ENCODE data around the gene HPX.

The HPX gene

GRCh38 chr11:6420677-6421076 lies 20.1 kb downstream of the HPX start:
- FAIRE-seq (no peak), DNase-seq (ENCODE audit: insufficient read length, low spot score) (no peak)
- TF ChIP-seq PAX5 (IDR thresholded peaks at IDR 0.05; ENCODE audit: insufficient read depth, low read length, severe bottlenecking) (no peak), SPI1 (IDR thresholded peaks at IDR 0.05; ENCODE audit: low read depth, low read length) (no peak), POLR2A (IDR thresholded peaks at IDR 0.05; ENCODE audit: low read depth, low read length) (no peak), POLR2AphosphoS5 (IDR thresholded peaks at IDR 0.05; ENCODE audit: low read depth, low read length) (no peak), POU2F2 (IDR thresholded peaks at IDR 0.05; ENCODE audit: low read depth, low read length) (no peak), TAF1 (IDR thresholded peaks at IDR 0.05; ENCODE audit: low read depth, low read length) (no peak)

DNA sequence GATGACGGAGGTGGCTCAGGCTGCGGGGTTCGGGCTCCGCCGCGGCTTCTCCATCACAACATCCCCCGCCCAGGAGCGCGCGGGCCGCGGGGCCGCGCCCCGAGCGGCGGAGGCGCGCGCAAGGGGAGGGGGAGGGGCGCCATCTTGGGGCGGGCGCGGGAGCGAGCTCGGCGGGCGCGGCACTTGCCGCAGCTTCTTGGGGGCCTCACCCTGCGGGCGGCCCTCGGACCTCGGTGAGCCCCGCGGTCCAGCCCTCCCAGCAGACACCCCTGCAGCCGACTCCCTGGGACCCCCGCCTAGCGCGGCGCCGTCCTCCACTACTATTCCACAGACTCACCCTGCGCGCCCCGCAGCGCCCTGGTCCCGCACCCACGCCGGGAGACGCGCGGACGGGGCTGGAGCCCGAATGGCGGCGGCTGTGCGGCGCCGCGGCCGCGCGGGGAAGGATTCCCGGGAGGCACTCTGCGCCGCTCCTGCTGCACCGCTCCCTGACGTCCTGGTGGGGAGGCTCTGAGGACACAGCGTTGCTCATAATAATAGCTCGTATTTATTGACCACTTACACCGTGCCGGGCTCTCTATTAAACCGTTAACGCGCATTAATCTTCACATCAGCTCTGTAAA lies 21.7 kb downstream of the HPX start, which contains the start of gene APBB1:
APBB1 (minus strand) TSS at position 86 of the 623 bp plus-strand sequence. CDS start 7,747 bp downstream, outside the sequence.
- DNase-seq (ENCODE audit: insufficient read length, low spot score) = peak; percentile 81
- peak; percentile 93 for FAIRE-seq
- TF ChIP-seq POU2F2 (IDR thresholded peaks at IDR 0.05; ENCODE audit: low read depth, low read length) = no peak
- no peak for TF ChIP-seq POLR2A (IDR thresholded peaks at IDR 0.05; ENCODE audit: low read depth, low read length)
- no peak for TF ChIP-seq SPI1 (IDR thresholded peaks at IDR 0.05; ENCODE audit: low read depth, low read length)
- no peak for TF ChIP-seq POLR2AphosphoS5 (IDR thresholded peaks at IDR 0.05; ENCODE audit: low read depth, low read length)
- no peak for TF ChIP-seq PAX5 (IDR thresholded peaks at IDR 0.05; ENCODE audit: insufficient read depth, low read length, severe bottlenecking)
- no peak for TF ChIP-seq TAF1 (IDR thresholded peaks at IDR 0.05; ENCODE audit: low read depth, low read length)

DNA sequence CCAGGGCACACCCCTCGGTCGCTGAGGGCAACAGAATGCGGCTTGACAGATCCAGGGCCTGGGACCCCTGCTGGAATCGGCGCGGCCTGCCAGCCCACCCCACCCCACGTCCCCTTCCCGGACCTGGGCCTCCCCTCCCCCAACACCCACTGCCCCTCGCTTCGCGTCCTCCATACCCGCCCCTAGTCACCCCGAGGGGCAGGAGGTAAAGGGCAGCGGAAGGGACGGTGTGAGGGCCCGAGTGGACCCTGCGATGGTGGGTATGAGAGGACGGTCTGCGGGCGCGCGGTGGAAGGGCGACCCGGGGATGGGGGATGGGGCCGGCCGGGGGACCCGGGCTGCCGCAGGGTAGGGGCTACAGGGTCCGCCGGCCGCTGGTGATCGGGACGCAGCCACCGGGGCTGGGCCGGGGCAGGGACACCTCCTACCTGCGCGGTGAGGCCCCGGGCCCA lies 22.2 kb downstream of the HPX start:
- no peak for TF ChIP-seq TAF1 (IDR thresholded peaks at IDR 0.05; ENCODE audit: low read depth, low read length)
- TF ChIP-seq SPI1 (IDR thresholded peaks at IDR 0.05; ENCODE audit: low read depth, low read length) = no peak
- TF ChIP-seq POLR2AphosphoS5 (IDR thresholded peaks at IDR 0.05; ENCODE audit: low read depth, low read length) = no peak
- no peak for TF ChIP-seq POU2F2 (IDR thresholded peaks at IDR 0.05; ENCODE audit: low read depth, low read length)
- no peak for TF ChIP-seq POLR2A (IDR thresholded peaks at IDR 0.05; ENCODE audit: low read depth, low read length)
- TF ChIP-seq PAX5 (IDR thresholded peaks at IDR 0.05; ENCODE audit: insufficient read depth, low read length, severe bottlenecking) = no peak
- DNase-seq (ENCODE audit: insufficient read length, low spot score) = no peak
- peak; percentile 76 for FAIRE-seq

DNA sequence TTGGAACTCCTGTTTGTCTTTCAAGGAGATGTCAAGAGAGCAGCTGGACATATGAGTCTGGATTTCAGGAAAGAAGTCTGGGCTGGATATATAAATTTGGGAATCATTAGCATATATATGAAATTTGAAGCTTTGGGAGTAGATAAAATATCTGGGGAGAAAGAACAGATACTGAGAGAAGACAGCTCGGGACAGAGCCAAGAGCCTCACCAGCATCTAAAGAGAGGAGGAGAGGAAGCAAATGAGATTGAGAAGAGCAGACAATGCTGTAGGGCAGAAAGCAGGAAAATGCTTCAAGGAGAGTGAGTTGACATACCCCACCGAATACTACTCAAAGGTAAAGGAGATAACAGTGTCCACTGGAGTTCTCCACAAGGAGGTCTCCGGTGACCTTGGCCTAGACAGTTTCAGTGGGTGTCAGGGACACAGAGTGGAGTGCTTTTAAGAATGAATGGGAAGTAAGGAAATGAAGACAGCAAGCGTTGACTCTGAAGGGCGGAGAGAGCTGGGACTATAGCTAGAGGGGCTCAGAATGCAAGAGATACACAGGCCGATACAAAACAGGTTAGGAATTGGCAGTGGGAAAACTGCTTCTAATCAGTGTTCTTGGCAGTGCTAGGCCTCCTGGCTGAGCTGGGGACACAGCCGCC lies 22.8 kb downstream of the HPX start:
- TF ChIP-seq SPI1 (IDR thresholded peaks at IDR 0.05; ENCODE audit: low read depth, low read length) (no peak), TAF1 (IDR thresholded peaks at IDR 0.05; ENCODE audit: low read depth, low read length) (no peak), PAX5 (IDR thresholded peaks at IDR 0.05; ENCODE audit: insufficient read depth, low read length, severe bottlenecking) (no peak), POU2F2 (IDR thresholded peaks at IDR 0.05; ENCODE audit: low read depth, low read length) (no peak), POLR2AphosphoS5 (IDR thresholded peaks at IDR 0.05; ENCODE audit: low read depth, low read length) (no peak), POLR2A (IDR thresholded peaks at IDR 0.05; ENCODE audit: low read depth, low read length) (no peak)
- DNase-seq (ENCODE audit: insufficient read length, low spot score) (no peak), FAIRE-seq (no peak)

GRCh38 chr11:6415797-6416196 lies 25.0 kb downstream of the HPX start:
- FAIRE-seq (no peak), DNase-seq (ENCODE audit: insufficient read length, low spot score) (no peak)
- TF ChIP-seq SPI1 (IDR thresholded peaks at IDR 0.05; ENCODE audit: low read depth, low read length) (0 out of 2 replicates have a peak, but pooled peaks have one; percentile 11), TAF1 (IDR thresholded peaks at IDR 0.05; ENCODE audit: low read depth, low read length) (no peak), POLR2A (IDR thresholded peaks at IDR 0.05; ENCODE audit: low read depth, low read length) (no peak)

GRCh38 chr11:6414874-6415328 lies 25.9 kb downstream of the HPX start:
- no peak for DNase-seq (ENCODE audit: insufficient read length, low spot score)

GRCh38 chr11:6413791-6414201 lies 27.0 kb downstream of the HPX start:
- FAIRE-seq (no peak), DNase-seq (ENCODE audit: insufficient read length, low spot score) (no peak)
- TF ChIP-seq TAF1 (IDR thresholded peaks at IDR 0.05; ENCODE audit: low read depth, low read length) (no peak), PAX5 (IDR thresholded peaks at IDR 0.05; ENCODE audit: insufficient read depth, low read length, severe bottlenecking) (no peak), POLR2A (IDR thresholded peaks at IDR 0.05; ENCODE audit: low read depth, low read length) (no peak), POLR2AphosphoS5 (IDR thresholded peaks at IDR 0.05; ENCODE audit: low read depth, low read length) (no peak), SPI1 (IDR thresholded peaks at IDR 0.05; ENCODE audit: low read depth, low read length) (no peak), POU2F2 (IDR thresholded peaks at IDR 0.05; ENCODE audit: low read depth, low read length) (no peak)

More at GRCh38 chr11:6414874-6415328, 25.9 kb downstream of the HPX start:
- FAIRE-seq = peak; percentile 91
- TF ChIP-seq SPI1 (IDR thresholded peaks at IDR 0.05; ENCODE audit: low read depth, low read length) (peak; percentile 64), TAF1 (IDR thresholded peaks at IDR 0.05; ENCODE audit: low read depth, low read length) (no peak)

GRCh38 chr11:6411594-6412031 lies 29.2 kb downstream of the HPX start:
- TF ChIP-seq SPI1 (IDR thresholded peaks at IDR 0.05; ENCODE audit: low read depth, low read length) = no peak
- no peak for TF ChIP-seq TAF1 (IDR thresholded peaks at IDR 0.05; ENCODE audit: low read depth, low read length)
- TF ChIP-seq POLR2A (IDR thresholded peaks at IDR 0.05; ENCODE audit: low read depth, low read length) = no peak
- TF ChIP-seq POU2F2 (IDR thresholded peaks at IDR 0.05; ENCODE audit: low read depth, low read length) = no peak
- no peak for TF ChIP-seq POLR2AphosphoS5 (IDR thresholded peaks at IDR 0.05; ENCODE audit: low read depth, low read length)
- TF ChIP-seq PAX5 (IDR thresholded peaks at IDR 0.05; ENCODE audit: insufficient read depth, low read length, severe bottlenecking) = no peak
- FAIRE-seq (no peak), DNase-seq (ENCODE audit: insufficient read length, low spot score) (no peak)

- no peak for FAIRE-seq
- TF ChIP-seq PAX5 (IDR thresholded peaks at IDR 0.05; ENCODE audit: insufficient read depth, low read length, severe bottlenecking) (no peak), SPI1 (IDR thresholded peaks at IDR 0.05; ENCODE audit: low read depth, low read length) (no peak), TAF1 (IDR thresholded peaks at IDR 0.05; ENCODE audit: low read depth, low read length) (no peak)
- DNase-seq (ENCODE audit: insufficient read length, low spot score) = no peak
Observed at GRCh38 chr11:6410695-6411430, 29.9 kb downstream of the HPX start.
